HG03520 (cell line): Measurements from ENCODE around the gene PSME2.
A peak's percentile ranks its signal among the peaks of the same experiment; 100 is the strongest.

Experiments used
- ATAC-seq: cut with Tn5 transposase; IDR thresholded peaks from one replicate; pipeline ENCODE4 v1.9.1; 2021; ENCODE audit warnings: mild to moderate bottlenecking, moderate library complexity; ENCODE audit not compliant: unreplicated experiment

Gene PSME2

GRCh38 chr14:24156840-24157239 lies 10.4 kb upstream of the PSME2 start:
- no peak for ATAC-seq

- ATAC-seq, result no peak
Observed at GRCh38 chr14:24155100-24155499, 8.7 kb upstream of the PSME2 start.

DNA sequence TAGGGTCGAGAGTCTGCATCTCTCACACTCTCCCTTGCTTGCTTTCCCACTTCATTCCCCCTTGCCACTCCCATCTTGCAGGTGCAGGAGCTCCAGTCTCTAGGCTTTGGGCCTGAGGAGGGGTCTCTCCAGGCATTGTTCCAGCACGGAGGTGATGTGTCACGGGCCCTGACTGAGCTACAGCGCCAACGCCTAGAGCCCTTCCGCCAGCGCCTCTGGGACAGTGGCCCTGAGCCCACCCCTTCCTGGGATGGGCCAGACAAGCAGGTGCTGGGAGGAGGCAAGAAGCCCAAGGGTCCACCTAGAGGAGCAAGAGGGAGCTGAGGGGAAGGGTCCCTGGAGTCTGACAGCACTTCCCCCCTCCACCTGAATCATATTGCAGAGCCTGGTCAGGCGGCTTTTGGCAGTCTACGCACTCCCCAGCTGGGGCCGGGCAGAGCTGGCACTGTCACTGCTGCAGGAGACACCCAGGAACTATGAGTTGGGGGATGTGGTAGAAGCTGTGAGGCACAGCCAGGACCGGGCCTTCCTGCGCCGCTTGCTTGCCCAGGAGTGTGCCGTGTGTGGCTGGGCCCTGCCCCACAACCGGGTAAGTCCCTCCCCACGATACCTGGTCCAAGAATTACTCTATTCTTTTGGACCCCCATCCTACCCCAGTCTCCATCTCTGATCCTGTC lies 5.1 kb upstream of the PSME2 start:
- ATAC-seq, result no peak

GRCh38 chr14:24150993-24151392 lies 4.6 kb upstream of the PSME2 start:
- no peak for ATAC-seq

GRCh38 chr14:24150567-24150966 lies 4.2 kb upstream of the PSME2 start:
- ATAC-seq, result no peak

DNA sequence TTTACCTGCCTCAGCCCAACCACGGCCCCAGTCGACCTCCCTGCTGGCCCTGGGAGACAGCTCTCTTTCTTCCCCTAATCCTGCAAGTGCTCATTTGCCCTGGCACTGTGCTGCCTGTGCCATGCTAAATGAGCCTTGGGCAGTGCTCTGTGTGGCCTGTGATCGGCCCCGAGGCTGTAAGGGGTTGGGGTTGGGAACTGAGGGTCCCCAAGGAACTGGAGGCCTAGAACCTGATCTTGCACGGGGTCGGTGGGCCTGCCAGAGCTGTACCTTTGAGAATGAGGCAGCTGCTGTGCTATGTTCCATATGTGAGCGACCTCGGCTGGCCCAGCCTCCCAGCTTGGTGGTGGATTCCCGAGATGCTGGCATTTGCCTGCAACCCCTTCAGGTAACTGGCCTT lies 3.7 kb upstream of the PSME2 start:
- ATAC-seq, result no peak

DNA sequence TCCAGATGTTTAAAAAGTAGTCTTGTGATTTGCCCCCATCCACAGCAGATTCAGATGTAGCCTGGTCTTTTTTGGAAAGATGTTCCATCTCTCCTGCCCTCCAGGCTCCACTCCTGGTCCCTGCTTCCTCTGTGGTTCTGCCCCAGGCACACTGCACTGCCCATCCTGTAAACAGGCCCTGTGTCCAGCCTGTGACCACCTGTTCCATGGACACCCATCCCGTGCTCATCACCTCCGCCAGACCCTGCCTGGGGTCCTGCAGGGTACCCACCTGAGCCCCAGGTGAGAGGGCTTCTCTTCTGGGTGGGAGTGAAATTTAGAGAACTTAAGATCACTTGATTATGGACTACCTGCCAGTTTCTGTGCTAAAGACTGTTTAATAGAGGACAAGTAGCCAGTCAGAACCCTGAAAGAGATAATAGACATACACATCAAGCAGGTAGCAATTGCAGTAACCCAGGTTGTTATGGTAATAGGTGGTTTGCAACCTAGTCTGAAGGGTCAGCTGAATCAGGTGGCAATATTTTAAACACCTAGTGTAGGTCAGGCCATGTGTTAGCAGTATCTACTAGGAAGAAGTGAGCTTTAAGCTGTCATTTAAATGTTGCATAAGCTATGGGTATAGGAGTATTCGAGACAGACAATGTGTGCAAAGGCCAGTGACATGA lies 3.0 kb upstream of the PSME2 start:
- no peak for ATAC-seq

DNA sequence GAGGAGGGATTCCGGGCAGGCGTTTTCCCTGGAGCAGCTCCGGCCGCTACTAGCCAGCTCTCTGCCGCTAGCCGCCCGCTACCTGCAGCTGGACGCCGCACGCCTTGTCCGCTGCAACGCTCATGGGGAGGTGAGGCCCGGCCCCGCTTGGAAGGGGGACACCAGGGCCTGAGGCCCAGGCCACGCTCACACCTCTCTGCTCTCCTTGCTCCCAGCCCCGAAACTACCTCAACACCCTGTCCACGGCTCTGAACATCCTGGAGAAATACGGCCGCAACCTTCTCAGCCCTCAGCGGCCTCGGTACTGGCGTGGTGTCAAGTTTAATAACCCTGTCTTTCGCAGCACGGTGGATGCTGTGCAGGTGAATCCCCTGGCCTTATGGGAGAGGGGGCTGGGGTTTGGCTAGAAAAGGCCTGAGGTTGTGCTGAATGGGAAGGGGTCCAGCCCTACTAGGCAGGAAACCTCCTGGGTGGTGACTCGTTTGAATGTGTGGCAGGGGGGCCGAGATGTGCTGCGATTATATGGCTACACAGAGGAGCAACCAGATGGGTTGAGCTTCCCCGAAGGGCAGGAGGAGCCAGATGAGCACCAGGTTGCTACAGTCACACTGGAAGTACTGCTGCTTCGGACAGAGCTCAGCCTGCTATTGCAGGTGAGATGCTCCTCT lies 1.5 kb upstream of the PSME2 start:
- no peak for ATAC-seq

DNA sequence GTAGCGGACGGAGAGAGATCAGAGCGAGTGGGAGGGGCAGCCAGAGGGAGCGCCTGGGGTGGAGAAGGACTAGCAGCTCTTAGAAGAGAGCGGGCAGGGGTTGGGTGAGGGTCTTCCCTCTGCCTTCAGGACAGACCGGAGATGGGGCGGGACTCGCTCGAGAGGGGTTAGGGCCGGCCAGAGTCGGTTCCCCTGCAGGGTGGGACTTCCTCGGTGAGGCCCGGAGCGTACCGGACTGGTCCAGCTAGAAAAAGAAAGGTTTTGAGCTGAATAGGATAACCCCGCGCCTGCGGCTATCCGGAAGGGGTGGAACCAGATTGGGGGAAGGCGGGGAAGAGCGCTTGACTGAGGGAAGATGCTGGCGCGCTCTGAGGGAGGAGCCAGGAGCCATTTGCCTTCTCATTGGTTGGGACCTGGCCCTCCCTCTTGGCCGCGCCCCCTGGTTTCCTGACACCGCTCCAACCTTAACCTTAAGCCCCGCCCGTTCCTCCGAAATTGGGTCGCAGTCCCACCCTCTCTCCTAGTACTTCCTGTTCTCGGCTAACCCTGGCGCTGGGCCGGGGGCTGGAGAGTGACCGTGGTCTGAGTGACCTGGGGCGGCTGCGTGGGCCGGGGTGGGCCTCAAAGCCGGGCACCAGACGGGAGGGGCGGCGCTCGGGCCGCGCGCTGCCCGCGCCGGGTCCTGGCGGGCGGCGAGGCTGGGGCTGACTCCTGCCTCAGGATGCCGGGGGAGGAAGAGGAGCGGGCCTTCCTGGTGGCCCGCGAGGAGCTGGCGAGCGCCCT lies 759 bp upstream of the PSME2 start, which contains the start of gene RNF31:
RNF31 (plus strand) TSS at position 521 of the 783 bp plus-strand sequence; CDS start at position 722, 201 bp downstream.
- peak; percentile 81 for ATAC-seq

GRCh38 chr14:24145690-24146452 lies 539 bp downstream of the PSME2 start:
- ATAC-seq, result no peak

GRCh38 chr14:24145219-24145618 lies 1.2 kb downstream of the PSME2 start:
- no peak for ATAC-seq

GRCh38 chr14:24144451-24144850 lies 2.0 kb downstream of the PSME2 start:
- ATAC-seq, result no peak

GRCh38 chr14:24143511-24143910 lies 2.9 kb downstream of the PSME2 start:
- ATAC-seq, result no peak

GRCh38 chr14:24141097-24141880 lies 5.1 kb downstream of the PSME2 start, which contains the start of gene EMC9:
TSS of gene EMC9 (minus strand) at chr14:24141591. CDS start at chr14:24141304, 287 bp downstream.
- ATAC-seq, result peak; percentile 76

GRCh38 chr14:24139272-24139934 lies 7.0 kb downstream of the PSME2 start:
- ATAC-seq, result no peak

GRCh38 chr14:24138396-24139271 lies 7.8 kb downstream of the PSME2 start:
- no peak for ATAC-seq

DNA sequence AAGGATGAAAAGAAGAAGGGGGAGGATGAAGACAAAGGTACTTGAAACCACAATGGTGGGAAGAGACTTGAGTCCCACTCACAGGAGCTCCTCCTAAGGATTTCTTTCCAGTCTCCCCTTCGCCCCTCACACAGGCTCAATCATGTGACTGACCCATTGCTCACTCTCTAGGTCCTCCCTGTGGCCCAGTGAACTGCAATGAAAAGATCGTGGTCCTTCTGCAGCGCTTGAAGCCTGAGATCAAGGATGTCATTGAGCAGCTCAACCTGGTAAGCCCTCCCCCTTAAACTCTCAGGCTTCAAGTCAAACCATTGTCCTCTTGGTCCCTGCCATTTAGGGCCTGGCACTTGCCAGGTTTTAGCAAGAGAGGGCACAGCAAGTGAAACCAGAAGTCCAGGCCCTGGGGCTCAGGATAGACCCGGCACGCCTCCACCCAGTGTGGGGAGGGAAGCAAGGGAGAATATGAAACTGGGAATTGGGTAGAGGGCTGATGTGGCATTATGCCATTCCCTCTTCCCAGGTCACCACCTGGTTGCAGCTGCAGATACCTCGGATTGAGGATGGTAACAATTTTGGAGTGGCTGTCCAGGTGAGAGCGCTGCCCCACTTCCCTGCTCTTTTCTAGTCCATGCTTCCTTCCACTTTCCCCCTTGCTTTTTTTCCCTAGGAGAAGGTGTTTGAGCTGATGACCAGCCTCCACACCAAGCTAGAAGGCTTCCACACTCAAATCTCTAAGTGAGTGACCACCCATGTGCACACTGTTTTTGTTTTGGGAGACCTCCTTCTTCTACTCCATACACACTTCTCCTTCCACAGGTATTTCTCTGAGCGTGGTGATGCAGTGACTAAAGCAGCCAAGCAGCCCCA lies 8.6 kb downstream of the PSME2 start:
- ATAC-seq, result no peak
